HepG2 (cell line): ENCODE measurements around the gene ROBO2. TPM values are rescaled to one million over a fixed set of nuclear protein-coding genes. Genes with fewer than 3 reads are reported as not detected.
A peak's percentile ranks its signal among the peaks of the same experiment; 100 is the strongest.

ENCODE experiments used
- ATAC-seq: fragments of 200-7000 bp; cut with Tn5 transposase; 3 replicates; pipeline ENCODE4 v1.9.1; 2020; ENCODE audit warnings: mild to moderate bottlenecking, moderate library complexity
- BruUV-seq: library from RNA; stranded (reverse); fragments of 400-500 nt; replicated peaks from 2 replicates; lab custom pipeline; 2021; lab: Mats Ljungman, UMichigan
- CTCF ChIA-PET: fragments of 300-600 bp; formaldehyde crosslinking; extraction: SDS; loops from one replicate; lab custom pipeline; 2021; ENCODE audit warnings: low total read pairs, inconsistent platforms, low intra/inter-chr PET ratio; lab: Yijun Ruan, JAX
- POLR2A ChIA-PET: fragments of 350-600 bp; sonication (Branson Sonifier 250); formaldehyde crosslinking; loops from one replicate; lab custom pipeline; 2020; ENCODE audit warnings: antibody characterized with exemption, inconsistent platforms; lab: Yijun Ruan, JAX
- DNase-seq: peaks from one replicate; pipeline ENCODE4 v3.0.0-alpha.2; 2015; ENCODE audit warnings: low spot score
- FAIRE-seq: peaks from 3 replicates; lab custom pipeline; 2011; peaks lifted over from hg19 to GRCh38; lab: Jason Lieb, UNC
- H2AFZ ChIP-seq: one replicate; pipeline ENCODE4 v1.6.1; 2011; ENCODE audit warnings: low read length, inconsistent platforms
- H3K27ac ChIP-seq: fragments of 300-600 bp; 3 replicates; pipeline ENCODE4 v1.8.0; 2011; ENCODE audit warnings: mixed run types, mild to moderate bottlenecking, mixed read lengths, low read length, inconsistent platforms; ENCODE audit not compliant: insufficient read depth; ENCODE audit errors: extremely low read length
- H3K27me3 ChIP-seq, 2 experiments: fragments of 200-600 bp in 1 of 2; 2 replicates in 1 of 2; 3 replicates in 1 of 2; pipeline versions ENCODE4 v1.6.0 to v1.8.0; 2011; ENCODE audit warnings: low read length in 2 of 2, mild to moderate bottlenecking in 2 of 2, moderate library complexity in 2 of 2, inconsistent platforms in 1 of 2; ENCODE audit not compliant: insufficient read depth in 2 of 2, control insufficient read depth in 1 of 2
- H3K36me3 ChIP-seq, 2 experiments: fragments of 200-600 bp in 1 of 2; replicated peaks in 1 of 2; 2 replicates in 1 of 2; 3 replicates in 1 of 2; pipeline versions ENCODE4 v1.5.1 to v1.8.0; 2011; ENCODE audit warnings: low read length in 2 of 2, inconsistent platforms in 1 of 2; ENCODE audit not compliant: insufficient read depth in 2 of 2, control insufficient read depth in 1 of 2
- H3K4me1 ChIP-seq: 2 replicates; pipeline ENCODE4 v1.5.1; 2012; ENCODE audit warnings: low read length, inconsistent platforms; ENCODE audit not compliant: insufficient read depth
- H3K4me2 ChIP-seq: 2 replicates; pipeline ENCODE4 v1.6.0; 2011; ENCODE audit warnings: low read depth, low read length, inconsistent platforms
- H3K4me3 ChIP-seq, 3 experiments: fragments of 200-600 bp in 1 of 3; sonication (generic), shearing (Covaris generic) in 1 of 3; replicated peaks in 1 of 3; 2 replicates each; pipeline ENCODE4 v1.5.1; 2011 to 2016; ENCODE audit warnings: low read length in 3 of 3, inconsistent platforms in 2 of 3, low read depth in 2 of 3, mild to moderate bottlenecking in 2 of 3, control low read depth in 1 of 3, mixed read lengths in 1 of 3; ENCODE audit not compliant: insufficient read depth in 1 of 3
- H3K79me2 ChIP-seq: one replicate; pipeline ENCODE4 v1.6.1; 2011; ENCODE audit warnings: low read length, inconsistent platforms; ENCODE audit not compliant: insufficient read depth
- H3K9ac ChIP-seq: 2 replicates; pipeline ENCODE4 v1.6.0; 2011; ENCODE audit warnings: mild to moderate bottlenecking, low read depth, low read length, inconsistent platforms; ENCODE audit not compliant: insufficient read depth
- H3K9me3 ChIP-seq: 2 replicates; pipeline ENCODE4 v1.5.1; 2012; ENCODE audit warnings: mild to moderate bottlenecking, low read length
- H4K20me1 ChIP-seq: 2 replicates; pipeline ENCODE4 v1.6.0; 2011; ENCODE audit warnings: inconsistent platforms, mild to moderate bottlenecking, low read length, moderate library complexity; ENCODE audit not compliant: insufficient read depth
- MAFF ChIP-seq: IDR thresholded peaks from 2 replicates; pipeline ENCODE4 v1.6.1; 2011; ENCODE audit warnings: low read depth, low read length, improper control_type of control experiment
- MAFK ChIP-seq, 2 experiments: IDR thresholded peaks in 1 of 2; conservative IDR thresholded peaks in 1 of 2; 2 replicates each; pipeline ENCODE4 v1.6.1; 2011; ENCODE audit warnings: improper control_type of control experiment in 2 of 2, low read length in 2 of 2
- SIN3A ChIP-seq: IDR thresholded peaks from 2 replicates; pipeline ENCODE4 v1.6.1; 2011; ENCODE audit warnings: low read depth, mild to moderate bottlenecking, control low read depth, low read length, borderline replicate concordance
- ZNF101 ChIP-seq: sonication (generic); formaldehyde crosslinking; IDR thresholded peaks from 2 replicates; pipeline ENCODE4 v1.4.0; 2020; ENCODE audit warnings: mild to moderate bottlenecking, low read depth, missing genetic modification reagents, borderline replicate concordance
- ZNF546 ChIP-seq: sonication (generic); formaldehyde crosslinking; conservative IDR thresholded peaks from 2 replicates; pipeline ENCODE4 v1.8.1; 2023; ENCODE audit warnings: mild to moderate bottlenecking, missing genetic modification reagents
- WGBS: methylation state at CpG from one replicate; pipeline ENCODE4 v1.1.6; 2017; ENCODE audit warnings: low lambda C conversion rate; 5-methylcytosine and 5-hydroxymethylcytosine counted together
- in situ Hi-C: cut with HindIII; loops from 2 replicates; pipeline ENCODE4 v1.10.0; 2017; ENCODE audit warnings: low pct_unique_long_range_greater_than_20kb; ENCODE audit not compliant: extremely low pct_ligation_motif_present
- intact Hi-C: fragments of 100-400 bp; cut with micrococcal nuclease; formaldehyde crosslinking; loops from one replicate; pipeline ENCODE4 v1.10.0; 2022; ENCODE audit not compliant: unreplicated experiment
- polyA plus RNA-seq, 8 experiments: library from polyadenylated mRNA; depleted of rRNA in 3 of 8; stranded (reverse) in 7 of 8; unstranded in 1 of 8; fragments of >200 nt; fragmentation: Illumina TruSeq in 4 of 8; extraction: Trizol in 4 of 8; gene quantifications; 2 replicates each; pipeline versions ENCODE4 v1.2.1 to v1.2.3, GENCODE V29; 2011 to 2016; ENCODE audit warnings: low read depth in 4 of 8, missing spikeins in 1 of 8, mixed read lengths in 1 of 8; ENCODE audit not compliant: insufficient read depth in 1 of 8
- total RNA-seq, 5 experiments: library from RNA; depleted of rRNA; stranded (reverse); fragments of >200 nt; fragmentation: Illumina TruSeq; extraction: Trizol; gene quantifications; 2 replicates each; pipeline ENCODE4 v1.2.3, GENCODE V29; 2016; ENCODE audit warnings: low read depth in 1 of 5
- TF ChIP-seq, protein P1 (sequence below): sonication (generic); formaldehyde crosslinking; IDR thresholded peaks from 2 replicates; pipeline ENCODE4 v1.9.0; 2021; ENCODE audit warnings: missing genetic modification reagents, borderline replicate concordance
- TF ChIP-seq, protein P2 (sequence below): sonication (generic); formaldehyde crosslinking; IDR thresholded peaks from 2 replicates; pipeline ENCODE4 v1.4.0; 2020; ENCODE audit warnings: missing genetic modification reagents, mild to moderate bottlenecking, borderline replicate concordance

The ROBO2 gene
- total and polyA plus RNA-seq, 2 of the 13 experiments (the other 11 are each of a cell fraction or from before 2014, with no cell fraction given) = not detected

DNA sequence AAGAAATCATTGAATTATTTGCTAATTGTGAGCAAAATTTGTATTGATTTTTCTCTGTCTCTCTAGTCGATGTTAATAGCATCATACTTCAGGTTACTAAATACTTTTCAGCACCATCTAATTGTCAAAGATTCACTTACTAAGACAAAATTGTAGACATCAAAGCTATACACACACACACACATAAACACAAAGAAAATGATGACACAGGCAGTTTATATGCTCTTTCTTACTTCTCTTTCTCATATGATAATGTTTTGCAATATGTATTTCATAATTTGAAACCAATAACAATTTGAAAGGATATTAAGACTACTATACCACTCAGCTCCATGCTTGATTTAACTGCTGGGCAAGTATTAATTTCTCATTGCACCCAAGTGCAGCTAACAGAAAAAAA, 406.2 kb downstream of the ROBO2 start:
- CTCF ChIA-PET = no interaction called here
- Histone ChIP-seq H3K79me2 (no peaks in the 10 kb centered on the region), H3K4me3 (no peak overlapping the region), H3K9ac (no peak overlapping the region), H4K20me1 (no peaks in the 10 kb centered on the region), H3K27ac (no peak overlapping the region), H3K4me1 (no peaks in the 10 kb centered on the region), H2AFZ (no peak overlapping the region), H3K27me3 (no peaks in the 10 kb centered on the region), H3K4me2 (no peak overlapping the region), H3K36me3 (no peaks in the 10 kb centered on the region), H3K9me3 (no peaks in the 10 kb centered on the region)
- peak; percentile 68 for TF ChIP-seq MAFF
- TF ChIP-seq ZNF101 (CRISPR knock-in tag) = no peak
- TF ChIP-seq, protein P1, sequence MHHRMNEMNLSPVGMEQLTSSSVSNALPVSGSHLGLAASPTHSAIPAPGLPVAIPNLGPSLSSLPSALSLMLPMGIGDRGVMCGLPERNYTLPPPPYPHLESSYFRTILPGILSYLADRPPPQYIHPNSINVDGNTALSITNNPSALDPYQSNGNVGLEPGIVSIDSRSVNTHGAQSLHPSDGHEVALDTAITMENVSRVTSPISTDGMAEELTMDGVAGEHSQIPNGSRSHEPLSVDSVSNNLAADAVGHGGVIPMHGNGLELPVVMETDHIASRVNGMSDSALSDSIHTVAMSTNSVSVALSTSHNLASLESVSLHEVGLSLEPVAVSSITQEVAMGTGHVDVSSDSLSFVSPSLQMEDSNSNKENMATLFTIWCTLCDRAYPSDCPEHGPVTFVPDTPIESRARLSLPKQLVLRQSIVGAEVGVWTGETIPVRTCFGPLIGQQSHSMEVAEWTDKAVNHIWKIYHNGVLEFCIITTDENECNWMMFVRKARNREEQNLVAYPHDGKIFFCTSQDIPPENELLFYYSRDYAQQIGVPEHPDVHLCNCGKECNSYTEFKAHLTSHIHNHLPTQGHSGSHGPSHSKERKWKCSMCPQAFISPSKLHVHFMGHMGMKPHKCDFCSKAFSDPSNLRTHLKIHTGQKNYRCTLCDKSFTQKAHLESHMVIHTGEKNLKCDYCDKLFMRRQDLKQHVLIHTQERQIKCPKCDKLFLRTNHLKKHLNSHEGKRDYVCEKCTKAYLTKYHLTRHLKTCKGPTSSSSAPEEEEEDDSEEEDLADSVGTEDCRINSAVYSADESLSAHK (CRISPR knock-in tag) = no peak
- TF ChIP-seq SIN3A = no peak
- TF ChIP-seq, protein P2, sequence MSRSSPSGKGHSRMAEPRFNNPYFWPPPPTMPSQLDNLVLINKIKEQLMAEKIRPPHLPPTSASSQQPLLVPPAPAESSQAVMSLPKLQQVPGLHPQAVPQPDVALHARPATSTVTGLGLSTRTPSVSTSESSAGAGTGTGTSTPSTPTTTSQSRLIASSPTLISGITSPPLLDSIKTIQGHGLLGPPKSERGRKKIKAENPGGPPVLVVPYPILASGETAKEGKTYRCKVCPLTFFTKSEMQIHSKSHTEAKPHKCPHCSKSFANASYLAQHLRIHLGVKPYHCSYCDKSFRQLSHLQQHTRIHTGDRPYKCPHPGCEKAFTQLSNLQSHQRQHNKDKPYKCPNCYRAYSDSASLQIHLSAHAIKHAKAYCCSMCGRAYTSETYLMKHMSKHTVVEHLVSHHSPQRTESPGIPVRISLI (CRISPR knock-in tag) = no peak
- no peak for TF ChIP-seq ZNF546 (CRISPR knock-in tag)
- TF ChIP-seq MAFK (conservative IDR thresholded peaks at IDR 0.05 in 1 of 2, IDR thresholded peaks at IDR 0.05 in 1 of 2; ENCODE audit: low read length in 2 of 2) = peak; percentile 56 to 84
- intact Hi-C loops = no loop called here
- FAIRE-seq (no peak), DNase-seq (no peak), ATAC-seq (no peak)
- no TSS peak for BruUV-seq
- POLR2A ChIA-PET = no interaction called here
- 4% methylated on average over 1 of the region's 1 CpG for WGBS
- in situ Hi-C loops = no loop called here
